Fibroblast of skin of back (primary cell): ENCODE data around the gene ESPN.

Experiments
- DNase-seq: peaks from one replicate; pipeline ENCODE4 v3.0.0-alpha.2; 2013

Gene ESPN

GRCh38 chr1:6466751-6467150 lies 42.2 kb downstream of the ESPN start:
- DNase-seq: no peak

GRCh38 chr1:6467224-6467623 lies 42.6 kb downstream of the ESPN start:
- DNase-seq: no peak

GRCh38 chr1:6467744-6468688 lies 43.4 kb downstream of the ESPN start:
- no peak for DNase-seq

GRCh38 chr1:6468729-6469461 lies 44.3 kb downstream of the ESPN start:
- DNase-seq: no peak

GRCh38 chr1:6470132-6471085 lies 45.8 kb downstream of the ESPN start:
- no peak for DNase-seq

GRCh38 chr1:6471086-6471969 lies 46.8 kb downstream of the ESPN start:
- DNase-seq: no peak

GRCh38 chr1:6471970-6472368 lies 47.4 kb downstream of the ESPN start:
- no peak for DNase-seq

GRCh38 chr1:6472391-6472790 lies 47.8 kb downstream of the ESPN start:
- no peak for DNase-seq

GRCh38 chr1:6473156-6473555 lies 48.6 kb downstream of the ESPN start:
- DNase-seq: no peak

- no peak for DNase-seq
Observed at GRCh38 chr1:6473974-6474814, 49.6 kb downstream of the ESPN start.

GRCh38 chr1:6474815-6475282 lies 50.3 kb downstream of the ESPN start:
- DNase-seq: no peak

- peak; percentile 32 for DNase-seq
Observed at GRCh38 chr1:6475381-6476133, 51.0 kb downstream of the ESPN start.

GRCh38 chr1:6476483-6476882 lies 51.9 kb downstream of the ESPN start:
- no peak for DNase-seq

- DNase-seq: no peak
Observed at GRCh38 chr1:6477039-6477820, 52.7 kb downstream of the ESPN start.

- DNase-seq: no peak
Observed at GRCh38 chr1:6481820-6482219, 57.2 kb downstream of the ESPN start.

- DNase-seq: no peak
Observed at GRCh38 chr1:6483017-6483760, 58.6 kb downstream of the ESPN start.

- no peak for DNase-seq
Observed at GRCh38 chr1:6483761-6484117, 59.2 kb downstream of the ESPN start.

- DNase-seq: no peak
Observed at GRCh38 chr1:6484826-6485167, 60.2 kb downstream of the ESPN start.
